SKM-1 treated with dmso at 0.1 percent for 144 hours (cell line): ENCODE results near the gene CEP112.

Experiments
- DNase-seq: peaks from one replicate; lab custom pipeline; 2025; ENCODE audit not compliant: unreplicated experiment; lab: John Stamatoyannopoulos, UW

CEP112 gene

GRCh38 chr17:65936013-65936412 is 255.9 kb downstream of the CEP112 start:
- DNase-seq = no peak

- no peak for DNase-seq
These were observed 258.6 kb downstream of the CEP112 start for GRCh38 chr17:65933290-65933689.

- no peak for DNase-seq
These were observed 260.4 kb downstream of the CEP112 start for GRCh38 chr17:65931246-65932149.

GRCh38 chr17:65930140-65930730 is 261.7 kb downstream of the CEP112 start:
- DNase-seq = no peak

DNA sequence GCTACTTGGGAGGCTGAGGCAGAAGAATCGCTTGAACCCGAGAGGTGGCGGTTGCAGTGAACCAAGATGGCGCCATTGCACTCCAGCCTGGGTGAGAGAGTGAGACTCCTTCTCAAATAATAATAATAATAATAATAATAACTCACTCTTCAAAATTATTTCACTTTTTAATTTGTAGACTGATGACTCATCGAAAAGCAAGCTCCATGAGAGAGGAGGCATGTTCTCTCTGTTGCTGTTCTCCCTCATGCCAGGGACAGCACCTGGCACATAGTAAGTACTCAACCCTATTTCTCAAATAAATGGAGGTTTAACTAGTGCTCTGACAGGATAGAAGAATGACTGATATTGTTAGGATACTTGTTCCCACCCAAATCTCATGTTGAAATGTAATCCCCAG is 265.3 kb downstream of the CEP112 start:
- no peak for DNase-seq

DNA sequence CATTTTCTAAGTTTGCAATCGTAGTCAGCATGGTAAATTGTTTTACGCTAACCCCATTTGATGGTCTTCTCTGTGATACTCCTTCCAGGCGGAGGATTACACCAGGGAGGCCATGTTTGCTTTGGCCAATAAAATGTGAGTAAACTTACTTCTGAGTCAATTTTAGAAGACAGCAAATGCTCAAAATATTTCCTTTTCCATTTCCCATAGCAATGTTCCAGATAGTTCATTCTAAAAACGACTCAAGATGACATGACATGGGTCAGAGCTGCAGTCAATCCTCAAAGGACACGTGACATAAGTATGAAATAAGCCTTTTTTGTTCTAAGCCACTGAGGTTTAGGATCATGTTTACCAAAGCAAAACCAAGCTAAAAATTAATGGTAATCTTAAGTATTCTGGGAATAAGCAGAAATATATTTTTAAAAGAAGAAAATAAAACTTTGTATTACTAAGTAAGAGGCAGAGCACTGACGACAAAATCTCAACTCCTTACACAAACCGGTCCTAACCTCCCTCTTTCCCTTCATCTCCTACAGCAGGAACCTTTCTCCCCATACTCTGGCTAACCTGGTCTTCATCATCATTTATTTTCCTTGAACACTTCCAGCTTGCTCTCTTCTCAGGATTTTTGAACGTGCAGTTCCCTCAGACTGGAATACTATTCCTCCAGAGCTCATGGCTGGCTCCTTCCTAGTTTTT is 266.2 kb downstream of the CEP112 start:
- no peak for DNase-seq

DNA sequence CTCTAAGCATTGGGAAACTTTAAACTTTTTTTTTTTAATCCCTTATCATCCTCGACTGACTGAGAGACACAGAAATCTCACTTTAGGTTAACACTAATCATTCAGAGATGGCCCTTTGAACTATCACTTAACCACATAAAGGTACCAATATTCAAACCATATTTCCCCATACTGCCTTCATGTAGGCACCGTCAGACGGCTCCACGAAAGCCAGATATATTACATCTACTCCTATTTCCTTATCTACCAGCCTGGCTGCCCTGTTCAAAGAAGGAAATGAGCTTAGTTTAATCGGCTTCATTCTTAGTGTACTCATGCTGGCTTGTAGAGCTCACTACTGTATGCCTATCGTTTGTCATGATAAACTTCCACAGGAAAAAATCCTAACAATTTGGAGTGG is 270.9 kb downstream of the CEP112 start:
- no peak for DNase-seq

GRCh38 chr17:65918916-65919315 is 273.0 kb downstream of the CEP112 start:
- no peak for DNase-seq

- DNase-seq = no peak
These were observed 273.4 kb downstream of the CEP112 start for GRCh38 chr17:65918500-65918899.

- DNase-seq = no peak
These were observed 274.4 kb downstream of the CEP112 start for GRCh38 chr17:65917560-65917959.

GRCh38 chr17:65916425-65916824 is 275.5 kb downstream of the CEP112 start:
- DNase-seq = no peak

- DNase-seq = peak; percentile 8
These were observed 277.1 kb downstream of the CEP112 start for GRCh38 chr17:65914784-65915342.

DNA sequence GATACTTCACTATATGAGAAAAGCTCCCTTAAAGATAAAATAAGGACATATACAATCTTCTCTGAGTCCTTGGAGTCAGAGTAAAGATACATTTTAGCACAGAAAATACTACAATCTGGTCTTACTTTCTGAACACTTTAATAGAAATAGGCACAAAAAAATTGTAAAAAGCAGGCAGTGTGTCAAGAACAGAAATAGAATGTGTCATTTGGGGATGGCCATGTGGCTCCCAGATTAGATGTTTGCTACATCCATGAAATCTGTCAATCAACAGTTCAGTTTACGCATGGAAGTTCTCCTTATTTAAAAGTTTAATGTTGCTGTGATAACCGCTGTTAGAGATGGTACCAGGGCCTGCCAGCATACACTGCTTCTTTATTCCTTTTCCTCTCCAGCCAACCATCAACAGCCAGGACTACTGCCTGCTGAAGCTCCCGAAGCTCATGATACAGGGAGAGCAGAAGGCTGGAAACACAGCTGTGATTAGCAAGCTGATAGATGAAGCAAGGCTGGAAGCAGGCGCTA is 278.5 kb downstream of the CEP112 start:
- no peak for DNase-seq

DNA sequence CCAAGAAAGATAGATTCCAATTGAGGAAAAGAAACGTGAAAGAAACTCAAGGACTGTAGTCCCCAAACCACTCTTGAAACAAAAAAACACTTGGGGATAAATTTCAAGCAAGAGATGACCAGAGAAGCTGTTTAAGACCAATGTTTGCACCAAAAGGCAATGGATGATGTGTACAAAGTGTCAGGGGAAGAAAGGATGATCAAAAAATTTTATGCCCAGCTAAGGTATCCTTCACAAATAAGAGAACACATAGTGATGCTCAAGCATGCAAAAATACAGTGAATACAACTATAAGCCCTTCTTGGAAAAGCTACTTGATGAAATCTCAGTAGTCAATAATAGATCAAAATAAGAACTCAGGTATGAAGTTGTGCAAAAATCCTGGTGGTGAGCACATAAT is 281.1 kb downstream of the CEP112 start:
- DNase-seq = no peak

DNA sequence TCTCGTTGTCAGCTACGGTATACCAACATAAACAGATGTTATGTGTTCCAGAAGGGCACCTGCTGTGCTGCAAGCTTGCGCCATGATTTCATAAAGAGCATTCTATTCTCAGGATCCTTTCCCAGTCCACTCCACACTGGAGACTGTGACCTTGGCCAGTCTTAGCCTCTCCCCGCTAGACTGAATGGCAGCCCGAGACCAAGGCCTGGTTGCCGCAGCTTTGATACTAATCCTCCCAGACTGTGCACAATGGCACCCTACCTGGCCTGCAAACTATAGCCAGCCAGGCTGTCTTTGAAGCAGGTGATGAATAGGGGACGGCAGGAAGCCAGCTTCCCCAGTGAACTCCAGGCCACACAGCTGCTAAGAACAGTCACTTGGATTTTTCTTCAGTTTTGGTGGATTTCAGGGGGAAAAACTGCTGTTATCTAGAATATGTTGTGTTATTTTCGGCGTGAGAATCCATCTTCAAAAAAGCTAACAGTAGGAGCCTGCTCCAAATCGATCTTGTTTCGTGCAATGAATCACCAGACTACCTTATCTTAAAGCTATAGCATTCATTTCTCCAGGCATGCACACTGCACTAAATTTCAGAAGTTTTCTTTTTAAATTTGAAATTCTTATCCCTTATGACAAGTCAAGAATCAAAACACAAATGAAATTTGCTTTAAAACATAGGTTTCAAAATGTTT is 289.0 kb downstream of the CEP112 start:
- no peak for DNase-seq

DNA sequence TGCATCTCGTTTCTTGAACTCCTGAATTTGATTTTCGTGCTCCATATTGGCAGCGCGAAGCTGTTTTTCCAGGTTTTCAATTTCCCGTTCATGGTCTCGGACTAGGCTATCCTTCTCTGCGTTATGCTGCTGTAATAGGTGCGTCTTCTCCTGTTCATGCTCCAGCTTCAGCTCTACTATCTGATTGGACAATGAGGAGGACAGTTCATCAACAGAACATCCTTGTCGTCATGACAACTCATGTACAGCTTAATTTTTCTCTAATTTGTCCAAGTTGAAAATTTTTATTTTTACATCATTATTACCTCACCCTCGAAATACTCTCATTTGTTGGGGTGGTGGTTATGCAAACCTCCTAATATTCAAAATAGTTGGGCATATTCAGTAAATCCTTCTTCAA is 289.8 kb downstream of the CEP112 start:
- no peak for DNase-seq

DNA sequence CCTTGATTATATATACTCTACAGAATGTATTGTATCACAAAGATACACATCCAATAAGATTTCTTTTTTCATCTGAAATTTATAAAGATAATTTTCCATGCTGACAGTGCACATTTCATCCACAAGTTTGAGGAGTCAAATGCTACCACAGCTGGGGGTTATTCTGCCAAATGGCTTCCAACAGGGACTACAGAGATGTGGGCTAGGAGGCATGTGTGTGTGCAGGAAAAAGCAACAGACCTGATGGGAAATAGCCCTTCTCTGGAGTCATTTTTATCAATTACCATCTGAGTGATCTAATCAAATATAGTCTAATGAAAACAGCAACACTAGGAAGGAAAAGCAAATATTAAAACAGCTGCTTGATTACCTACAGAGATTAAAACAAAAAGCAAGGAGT is 290.5 kb downstream of the CEP112 start:
- DNase-seq = no peak

GRCh38 chr17:65900216-65900615 is 291.7 kb downstream of the CEP112 start:
- no peak for DNase-seq

GRCh38 chr17:65898651-65899050 is 293.3 kb downstream of the CEP112 start:
- DNase-seq = no peak

GRCh38 chr17:65896889-65897288 is 295.0 kb downstream of the CEP112 start:
- DNase-seq = no peak

- DNase-seq = no peak
These were observed 296.0 kb downstream of the CEP112 start for GRCh38 chr17:65895969-65896368.
